ENCODE data around the gene GRIA3. TPM values are rescaled to one million over a fixed set of nuclear protein-coding genes. Genes with fewer than 3 reads are reported as not detected.

Gene GRIA3
- total and polyA plus RNA-seq, 2 experiments from 2014 or later: 1.9 to 2.9 TPM

GRCh38 chrX:123447506-123447905, 263.4 kb downstream of the GRIA3 start:
- Histone ChIP-seq H3K4me2 (no peak overlapping the region), H4K20me1 (ENCODE audit: insufficient read depth, poor library complexity, severe bottlenecking) (no peaks in the 10 kb centered on the region), H3K27ac (no peak overlapping the region), H3K27me3 (no peaks in the 10 kb centered on the region), H3K4me1 (ENCODE audit: insufficient read depth) (no peaks in the 10 kb centered on the region), H3K4me3 (no peak overlapping the region), H3K9me2 (replicated peaks; ENCODE audit: insufficient read depth) (no peaks in the 10 kb centered on the region), H3K9me3 (ENCODE audit: low read depth) (no peaks in the 10 kb centered on the region), H3K36me3 (replicated peaks; ENCODE audit: insufficient read depth, low read depth) (no peaks in the 10 kb centered on the region), H3K79me2 (no peaks in the 10 kb centered on the region), H2AFZ (no peak overlapping the region)
- no peak for DNase-seq (ENCODE audit: low spot score)
- TF ChIP-seq EZH2phosphoT487 (IDR thresholded peaks at IDR 0.05; ENCODE audit: low read depth, severe bottlenecking, unreplicated experiment) (no peak), CTCF (IDR thresholded peaks at IDR 0.05; ENCODE audit: poor library complexity) (no peak), EZH2 (IDR thresholded peaks at IDR 0.05; ENCODE audit: borderline replicate concordance) (no peak)
- WGBS (ENCODE audit: low lambda C conversion rate, missing lambda C conversion rate): 54% methylated on average over 3 of the region's 3 CpGs

GRCh38 chrX:123449335-123449734, 265.3 kb downstream of the GRIA3 start:
- Histone ChIP-seq H3K36me3 (replicated peaks; ENCODE audit: insufficient read depth, low read depth) (no peaks in the 10 kb centered on the region), H3K79me2 (no peaks in the 10 kb centered on the region), H2AFZ (no peak overlapping the region), H3K4me1 (ENCODE audit: insufficient read depth) (no peaks in the 10 kb centered on the region), H3K9me2 (replicated peaks; ENCODE audit: insufficient read depth) (no peaks in the 10 kb centered on the region), H4K20me1 (ENCODE audit: insufficient read depth, poor library complexity, severe bottlenecking) (no peaks in the 10 kb centered on the region), H3K4me3 (no peak overlapping the region), H3K27me3 (no peaks in the 10 kb centered on the region), H3K27ac (no peak overlapping the region), H3K4me2 (no peak overlapping the region), H3K9me3 (ENCODE audit: low read depth) (no peaks in the 10 kb centered on the region)
- TF ChIP-seq EZH2 (IDR thresholded peaks at IDR 0.05; ENCODE audit: borderline replicate concordance): no peak
- DNase-seq (ENCODE audit: low spot score): no peak
- WGBS (ENCODE audit: low lambda C conversion rate, missing lambda C conversion rate): 73% methylated on average over 4 of the region's 4 CpGs

GRCh38 chrX:123450222-123450621, 266.1 kb downstream of the GRIA3 start:
- no peaks in the 10 kb centered on the region for H3K9me3 ChIP-seq (ENCODE audit: low read depth)
- H3K4me2 ChIP-seq: no peak overlapping the region
- H3K9me2 ChIP-seq (replicated peaks; ENCODE audit: insufficient read depth): no peaks in the 10 kb centered on the region
- no peak overlapping the region for H3K27ac ChIP-seq
- DNase-seq (ENCODE audit: low spot score): peak; percentile 7
- H4K20me1 ChIP-seq (ENCODE audit: insufficient read depth, poor library complexity, severe bottlenecking): no peaks in the 10 kb centered on the region
- H3K36me3 ChIP-seq (replicated peaks; ENCODE audit: insufficient read depth, low read depth): no peaks in the 10 kb centered on the region
- 51% methylated on average over 3 of the region's 3 CpGs for WGBS (ENCODE audit: low lambda C conversion rate, missing lambda C conversion rate)
- H3K79me2 ChIP-seq: no peaks in the 10 kb centered on the region
- no peak overlapping the region for H2AFZ ChIP-seq
- H3K27me3 ChIP-seq: no peaks in the 10 kb centered on the region
- no peak for TF ChIP-seq EZH2phosphoT487 (IDR thresholded peaks at IDR 0.05; ENCODE audit: low read depth, severe bottlenecking, unreplicated experiment)
- no peak for TF ChIP-seq EZH2 (IDR thresholded peaks at IDR 0.05; ENCODE audit: borderline replicate concordance)
- peak; percentile 46 for TF ChIP-seq CTCF (IDR thresholded peaks at IDR 0.05; ENCODE audit: poor library complexity)
- no peak overlapping the region for H3K4me3 ChIP-seq
- no peaks in the 10 kb centered on the region for H3K4me1 ChIP-seq (ENCODE audit: insufficient read depth)

- Histone ChIP-seq H3K4me2 (no peak overlapping the region), H3K9me3 (ENCODE audit: low read depth) (no peaks in the 10 kb centered on the region), H4K20me1 (ENCODE audit: insufficient read depth, poor library complexity, severe bottlenecking) (no peaks in the 10 kb centered on the region), H3K27ac (no peak overlapping the region), H3K4me1 (ENCODE audit: insufficient read depth) (no peaks in the 10 kb centered on the region), H3K9me2 (replicated peaks; ENCODE audit: insufficient read depth) (no peaks in the 10 kb centered on the region), H2AFZ (no peak overlapping the region), H3K79me2 (no peaks in the 10 kb centered on the region), H3K36me3 (replicated peaks; ENCODE audit: insufficient read depth, low read depth) (no peaks in the 10 kb centered on the region), H3K4me3 (no peak overlapping the region), H3K27me3 (no peaks in the 10 kb centered on the region)
- no peak for DNase-seq (ENCODE audit: low spot score)
- WGBS (ENCODE audit: low lambda C conversion rate, missing lambda C conversion rate): 78% methylated on average over 1 of the region's 1 CpG
- no peak for TF ChIP-seq CTCF (IDR thresholded peaks at IDR 0.05; ENCODE audit: poor library complexity)
- no peak for TF ChIP-seq EZH2 (IDR thresholded peaks at IDR 0.05; ENCODE audit: borderline replicate concordance)
- TF ChIP-seq EZH2phosphoT487 (IDR thresholded peaks at IDR 0.05; ENCODE audit: low read depth, severe bottlenecking, unreplicated experiment): no peak
These were observed 270.8 kb downstream of the GRIA3 start for GRCh38 chrX:123454712-123455431.
